MCF 10A (cell line): ENCODE measurements around the gene LRP2. TPM values are rescaled to one million over a fixed set of nuclear protein-coding genes. Genes with fewer than 3 reads are reported as not detected.

Experiments
- BruUV-seq: library from RNA; stranded (reverse); fragments of 400-500 nt; replicated peaks from 2 replicates; lab custom pipeline; 2021; lab: Mats Ljungman, UMichigan
- CTCF ChIA-PET: fragments of 300-600 bp; sonication (Branson Sonifier 250); formaldehyde crosslinking; extraction: SDS; loops from one replicate; lab custom pipeline; 2021; ENCODE audit warnings: antibody characterized with exemption, inconsistent platforms; lab: Yijun Ruan, JAX
- POLR2A ChIA-PET: fragments of 300-600, 350-650 bp; sonication (Branson Sonifier 250); formaldehyde crosslinking; extraction: SDS; loops from one replicate; lab custom pipeline; 2020; ENCODE audit warnings: antibody characterized with exemption, inconsistent platforms; lab: Yijun Ruan, JAX
- DNase-seq: peaks from one replicate; pipeline ENCODE4 v3.0.0-alpha.2; 2018; ENCODE audit not compliant: unreplicated experiment
- H3K27ac Mint-ChIP-seq: one replicate; pipeline ENCODE4 v1.8.0; 2022; ENCODE audit warnings: mild to moderate bottlenecking, low read depth, mixed read lengths; ENCODE audit not compliant: unreplicated experiment
- H3K27me3 Mint-ChIP-seq: one replicate; pipeline ENCODE4 v1.8.0; 2022; ENCODE audit warnings: mixed read lengths; ENCODE audit not compliant: insufficient read depth, unreplicated experiment
- H3K36me3 Mint-ChIP-seq: one replicate; pipeline ENCODE4 v1.8.0; 2022; ENCODE audit warnings: mild to moderate bottlenecking, moderate library complexity, mixed read lengths; ENCODE audit not compliant: insufficient read depth, unreplicated experiment
- H3K4me1 Mint-ChIP-seq: one replicate; pipeline ENCODE4 v1.8.0; 2022; ENCODE audit warnings: mixed read lengths; ENCODE audit not compliant: insufficient read depth, unreplicated experiment
- H3K4me3 Mint-ChIP-seq: one replicate; pipeline ENCODE4 v1.8.0; 2022; ENCODE audit warnings: mild to moderate bottlenecking, moderate library complexity, mixed read lengths; ENCODE audit not compliant: unreplicated experiment
- H3K9me3 Mint-ChIP-seq: one replicate; pipeline ENCODE4 v1.8.0; 2022; ENCODE audit warnings: mixed read lengths; ENCODE audit not compliant: unreplicated experiment
- CTCF ChIP-seq: fragments of 200-600 bp; IDR thresholded peaks from one replicate; pipeline ENCODE4 v1.8.0; 2022; ENCODE audit warnings: antibody characterized with exemption, mild to moderate bottlenecking; ENCODE audit not compliant: unreplicated experiment
- intact Hi-C: fragments of 100-400 bp; cut with micrococcal nuclease; formaldehyde crosslinking; loops from 2 replicates; pipeline ENCODE4 v1.14.1; 2022
- total RNA-seq: library from RNA; stranded (reverse); gene quantifications from 2 replicates; pipeline ENCODE4 v1.2.3, GENCODE V29; 2022

Gene LRP2
- total RNA-seq, 1 experiment from 2014 or later = 0.07 TPM

GRCh38 chr2:169131587-169132512 is 230.5 kb downstream of the LRP2 start:
- no peaks in the 10 kb centered on the region for H3K9me3 Mint-ChIP-seq
- H3K4me3 Mint-ChIP-seq = no peak overlapping the region
- no peaks in the 10 kb centered on the region for H3K36me3 Mint-ChIP-seq
- no peak overlapping the region for H3K27ac Mint-ChIP-seq
- H3K27me3 Mint-ChIP-seq = no peaks in the 10 kb centered on the region
- CTCF ChIA-PET = interaction anchor here (0.5 to 3.7 kb wide), 48 partner anchors 10 to 479 kb away, joined by 3 to 143 read pairs (median 4); partner anchors contain the start of gene DHRS9
- POLR2A ChIA-PET = interaction anchor here (1.0 to 1.5 kb wide), 4 partner anchors 9 to 90 kb away, joined by 3 to 7 read pairs (median 3); no protein-coding TSS in a partner anchor
- peak; percentile 78 for DNase-seq
- TF ChIP-seq CTCF = peak; percentile 73
- intact Hi-C loops = loop anchor here (1.0 kb wide), 2 partner anchors 23 to 171 kb away; no protein-coding TSS in a partner anchor
- no TSS peak for BruUV-seq
- H3K4me1 Mint-ChIP-seq = no peaks in the 10 kb centered on the region

- Mint-ChIP-seq H3K4me3 (no peak overlapping the region), H3K4me1 (no peaks in the 10 kb centered on the region), H3K36me3 (no peaks in the 10 kb centered on the region), H3K27ac (no peak overlapping the region), H3K27me3 (peaks cover 3% of the 10 kb centered on the region), H3K9me3 (no peaks in the 10 kb centered on the region)
- CTCF ChIA-PET = interaction anchor here (0.7 to 3.7 kb wide), 4 partner anchors 10 to 169 kb away, joined by 3 to 143 read pairs (median 26); no protein-coding TSS in a partner anchor
- no peak for DNase-seq
- TF ChIP-seq CTCF = no peak
- intact Hi-C loops = no loop called here
- no TSS peak for BruUV-seq
- POLR2A ChIA-PET = no interaction called here
Observed at GRCh38 chr2:169129703-169130243, 232.6 kb downstream of the LRP2 start.

GRCh38 chr2:169119851-169120250 is 242.5 kb downstream of the LRP2 start:
- Mint-ChIP-seq H3K4me1 (no peaks in the 10 kb centered on the region), H3K27me3 (peaks cover 43% of the 10 kb centered on the region), H3K27ac (no peak overlapping the region), H3K36me3 (no peaks in the 10 kb centered on the region), H3K9me3 (no peaks in the 10 kb centered on the region), H3K4me3 (no peak overlapping the region)
- DNase-seq = no peak
- TF ChIP-seq CTCF = no peak
- BruUV-seq = no TSS peak
- intact Hi-C loops = no loop called here
- POLR2A ChIA-PET = no interaction called here
- CTCF ChIA-PET = interaction anchor here (0.6 to 15.3 kb wide), 6 partner anchors 10 to 277 kb away, joined by 3 to 143 read pairs (median 4); no protein-coding TSS in a partner anchor
